GM23338 (cell line): Measurements from ENCODE around the gene RAD18. TPM values are rescaled to one million over a fixed set of nuclear protein-coding genes. Genes with fewer than 3 reads are reported as not detected.

Experiments used
- ATAC-seq: fragments of 200-7000 bp; cut with Tn5 transposase; 3 replicates; pipeline ENCODE4 v1.9.1; 2020
- DNase-seq: peaks from one replicate; pipeline ENCODE4 v3.0.0-alpha.2; 2015; ENCODE audit warnings: low spot score
- H2AFZ ChIP-seq: fragments of 200-600 bp; sonication (generic); 2 replicates; pipeline ENCODE4 v1.8.0; 2016; ENCODE audit warnings: antibody characterized with exemption, mild to moderate bottlenecking, moderate library complexity
- H3F3A ChIP-seq: fragments of 200-600 bp; sonication (generic); replicated peaks from 2 replicates; pipeline ENCODE4 v1.8.0; 2017; ENCODE audit warnings: antibody characterized with exemption, mixed run types, low read depth
- H3K27ac ChIP-seq: fragments of 200-600 bp; sonication (generic); 2 replicates; pipeline ENCODE4 v1.6.1; 2016; ENCODE audit warnings: low read depth
- H3K27me3 ChIP-seq: fragments of 200-600 bp; sonication (generic); 2 replicates; pipeline ENCODE4 v1.8.0; 2016; ENCODE audit warnings: mild to moderate bottlenecking, mixed run types, moderate library complexity; ENCODE audit not compliant: insufficient read depth
- H3K36me3 ChIP-seq: fragments of 200-600 bp; sonication (generic); 2 replicates; pipeline ENCODE4 v1.8.0; 2016; ENCODE audit warnings: mild to moderate bottlenecking; ENCODE audit not compliant: insufficient read depth
- H3K4me1 ChIP-seq: fragments of 200-600 bp; sonication (generic); 2 replicates; pipeline ENCODE4 v1.8.0; 2016; ENCODE audit warnings: mild to moderate bottlenecking, moderate library complexity; ENCODE audit not compliant: insufficient read depth
- H3K4me2 ChIP-seq: fragments of 200-600 bp; sonication (generic); 2 replicates; pipeline ENCODE4 v1.7.1; 2017; ENCODE audit warnings: mixed run types
- H3K4me3 ChIP-seq: fragments of 200-600 bp; sonication (generic); 2 replicates; pipeline ENCODE4 v1.6.1; 2016; ENCODE audit warnings: mixed run types
- H3K79me2 ChIP-seq: fragments of 200-600 bp; sonication (generic); replicated peaks from 2 replicates; pipeline ENCODE4 v1.8.0; 2017; ENCODE audit warnings: mild to moderate bottlenecking; ENCODE audit not compliant: insufficient read depth
- H3K9me2 ChIP-seq: fragments of 200-600 bp; sonication (generic); 2 replicates; pipeline ENCODE4 v1.8.0; 2017; ENCODE audit not compliant: insufficient read depth
- H4K20me1 ChIP-seq: fragments of 200-600 bp; sonication (generic); replicated peaks from 2 replicates; pipeline ENCODE4 v1.8.0; 2017; ENCODE audit warnings: mild to moderate bottlenecking; ENCODE audit not compliant: insufficient read depth
- H3K27ac Mint-ChIP-seq: 2 replicates; pipeline ENCODE4 v1.8.0; 2020; ENCODE audit warnings: inconsistent platforms, mild to moderate bottlenecking, moderate library complexity, mixed read lengths
- H3K27me3 Mint-ChIP-seq: 3 replicates; pipeline ENCODE4 v1.8.0; 2022; ENCODE audit warnings: low read depth, mild to moderate bottlenecking, moderate library complexity, mixed read lengths, inconsistent platforms; ENCODE audit not compliant: insufficient read depth, poor library complexity
- H3K36me3 Mint-ChIP-seq: 3 replicates; pipeline ENCODE4 v1.8.0; 2021; ENCODE audit warnings: low read depth, mild to moderate bottlenecking, inconsistent platforms, moderate library complexity, mixed read lengths
- H3K4me1 Mint-ChIP-seq: 3 replicates; pipeline ENCODE4 v1.8.0; 2020; ENCODE audit warnings: mild to moderate bottlenecking, inconsistent platforms, mixed read lengths
- H3K4me3 Mint-ChIP-seq: 3 replicates; pipeline ENCODE4 v1.8.0; 2021; ENCODE audit warnings: moderate library complexity, mild to moderate bottlenecking, inconsistent platforms, mixed read lengths
- H3K9me3 Mint-ChIP-seq: 3 replicates; pipeline ENCODE4 v1.8.0; 2020; ENCODE audit warnings: moderate library complexity, mild to moderate bottlenecking, inconsistent platforms, mixed read lengths
- CREB1 ChIP-seq: fragments of 250-450 bp; sonication (Bioruptor Pico); IDR thresholded peaks from 2 replicates; pipeline ENCODE4 v1.5.0; 2020; ENCODE audit warnings: low read depth, mild to moderate bottlenecking, moderate library complexity
- EZH2 ChIP-seq: fragments of 200-600 bp; sonication (generic); IDR thresholded peaks from one replicate; pipeline ENCODE4 v1.8.0; 2017; ENCODE audit warnings: antibody characterized with exemption, mild to moderate bottlenecking, low read depth; ENCODE audit not compliant: unreplicated experiment
- EZH2phosphoT487 ChIP-seq: fragments of 200-600 bp; sonication (generic); IDR thresholded peaks from one replicate; pipeline ENCODE4 v1.8.1; 2018; ENCODE audit warnings: antibody characterized with exemption; ENCODE audit not compliant: unreplicated experiment
- JUNB ChIP-seq: IDR thresholded peaks from one replicate; pipeline ENCODE4 v1.6.1; 2016; ENCODE audit warnings: antibody characterized with exemption; ENCODE audit not compliant: unreplicated experiment
- NANOG ChIP-seq: IDR thresholded peaks from 2 replicates; pipeline ENCODE4 v1.6.1; 2016; ENCODE audit warnings: antibody characterized with exemption, borderline replicate concordance
- POLR2AphosphoS5 ChIP-seq: IDR thresholded peaks from 2 replicates; pipeline ENCODE4 v1.6.1; 2016; ENCODE audit warnings: antibody characterized with exemption, low read depth
- STAT1 ChIP-seq: IDR thresholded peaks from one replicate; pipeline ENCODE4 v1.6.1; 2016; ENCODE audit warnings: antibody characterized with exemption; ENCODE audit not compliant: unreplicated experiment
- ZNF114 ChIP-seq: fragments of 250-450 bp; sonication (Bioruptor Pico); IDR thresholded peaks from 2 replicates; pipeline ENCODE4 v1.5.0; 2020; ENCODE audit warnings: mild to moderate bottlenecking, moderate library complexity
- ZNF331 ChIP-seq: fragments of 250-450 bp; sonication (Bioruptor Pico); IDR thresholded peaks from 2 replicates; pipeline ENCODE4 v1.5.0; 2020; ENCODE audit warnings: low read depth, mild to moderate bottlenecking, moderate library complexity
- polyA plus RNA-seq: library from polyadenylated mRNA; unstranded; fragments of >200 nt; fragmentation: Nextera tagmentation; extraction: Ambion mirVana; gene quantifications from 2 replicates; pipeline ENCODE4 v1.2.1, GENCODE V29; 2016
- total RNA-seq: library from RNA; depleted of rRNA; stranded (reverse); fragments of >200 nt; shearing (Covaris generic); gene quantifications from 2 replicates; pipeline ENCODE4 v1.2.3, GENCODE V29; 2014
- TF ChIP-seq, protein P1 (sequence below), 2 experiments: fragments of 200-600 bp in 1 of 2; sonication (generic) in 1 of 2; conservative IDR thresholded peaks; 2 replicates each; pipeline versions ENCODE4 v1.5.1 to v1.6.1; 2016 to 2017; ENCODE audit warnings: antibody characterized with exemption in 2 of 2, low read depth in 2 of 2, mild to moderate bottlenecking in 2 of 2, moderate library complexity in 1 of 2
- TF ChIP-seq, protein P2 (sequence below): IDR thresholded peaks from one replicate; pipeline ENCODE4 v1.6.1; 2018; ENCODE audit warnings: antibody characterized with exemption; ENCODE audit not compliant: unreplicated experiment
- TF ChIP-seq, protein P3 (sequence below): fragments of 250-450 bp; sonication (Bioruptor Pico); IDR thresholded peaks from 2 replicates; pipeline ENCODE4 v1.5.0; 2020; ENCODE audit warnings: mild to moderate bottlenecking, moderate library complexity
- TF ChIP-seq, protein P4 (sequence below): IDR thresholded peaks from 2 replicates; pipeline ENCODE4 v1.6.1; 2016; ENCODE audit warnings: antibody characterized with exemption

The RAD18 gene
- total and polyA plus RNA-seq, 2 experiments from 2014 or later, result 25.4 to 40.1 TPM

DNA sequence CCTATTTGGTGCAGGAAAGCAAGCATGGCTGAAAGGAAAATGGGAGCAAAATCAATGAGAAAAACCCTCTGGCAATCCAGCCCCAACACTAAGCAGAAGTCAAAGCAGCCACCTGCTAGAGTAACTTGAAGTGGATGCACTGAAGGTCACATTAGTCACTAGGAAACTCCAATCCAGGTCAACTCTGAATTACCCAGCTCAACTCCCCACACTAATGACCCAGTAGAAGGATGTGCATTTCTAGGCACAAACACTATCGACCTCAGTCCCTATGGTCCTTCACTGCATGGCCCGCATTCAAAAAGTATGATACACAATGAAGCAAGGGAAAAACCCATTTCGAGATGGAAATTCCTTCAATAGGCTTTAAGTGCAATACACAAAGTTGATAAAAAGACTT lies 80.6 kb downstream of the RAD18 start:
- TF ChIP-seq NANOG (no peak), ZNF114 (no peak), EZH2 (no peak), STAT1 (no peak), EZH2phosphoT487 (no peak), ZNF331 (no peak), CREB1 (CRISPR knock-in tag) (no peak), JUNB (no peak), POLR2AphosphoS5 (no peak)
- TF ChIP-seq, protein P1, sequence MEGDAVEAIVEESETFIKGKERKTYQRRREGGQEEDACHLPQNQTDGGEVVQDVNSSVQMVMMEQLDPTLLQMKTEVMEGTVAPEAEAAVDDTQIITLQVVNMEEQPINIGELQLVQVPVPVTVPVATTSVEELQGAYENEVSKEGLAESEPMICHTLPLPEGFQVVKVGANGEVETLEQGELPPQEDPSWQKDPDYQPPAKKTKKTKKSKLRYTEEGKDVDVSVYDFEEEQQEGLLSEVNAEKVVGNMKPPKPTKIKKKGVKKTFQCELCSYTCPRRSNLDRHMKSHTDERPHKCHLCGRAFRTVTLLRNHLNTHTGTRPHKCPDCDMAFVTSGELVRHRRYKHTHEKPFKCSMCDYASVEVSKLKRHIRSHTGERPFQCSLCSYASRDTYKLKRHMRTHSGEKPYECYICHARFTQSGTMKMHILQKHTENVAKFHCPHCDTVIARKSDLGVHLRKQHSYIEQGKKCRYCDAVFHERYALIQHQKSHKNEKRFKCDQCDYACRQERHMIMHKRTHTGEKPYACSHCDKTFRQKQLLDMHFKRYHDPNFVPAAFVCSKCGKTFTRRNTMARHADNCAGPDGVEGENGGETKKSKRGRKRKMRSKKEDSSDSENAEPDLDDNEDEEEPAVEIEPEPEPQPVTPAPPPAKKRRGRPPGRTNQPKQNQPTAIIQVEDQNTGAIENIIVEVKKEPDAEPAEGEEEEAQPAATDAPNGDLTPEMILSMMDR (conservative IDR thresholded peaks at IDR 0.05; ENCODE audit: low read depth in 2 of 2), result no peak
- TF ChIP-seq, protein P2, sequence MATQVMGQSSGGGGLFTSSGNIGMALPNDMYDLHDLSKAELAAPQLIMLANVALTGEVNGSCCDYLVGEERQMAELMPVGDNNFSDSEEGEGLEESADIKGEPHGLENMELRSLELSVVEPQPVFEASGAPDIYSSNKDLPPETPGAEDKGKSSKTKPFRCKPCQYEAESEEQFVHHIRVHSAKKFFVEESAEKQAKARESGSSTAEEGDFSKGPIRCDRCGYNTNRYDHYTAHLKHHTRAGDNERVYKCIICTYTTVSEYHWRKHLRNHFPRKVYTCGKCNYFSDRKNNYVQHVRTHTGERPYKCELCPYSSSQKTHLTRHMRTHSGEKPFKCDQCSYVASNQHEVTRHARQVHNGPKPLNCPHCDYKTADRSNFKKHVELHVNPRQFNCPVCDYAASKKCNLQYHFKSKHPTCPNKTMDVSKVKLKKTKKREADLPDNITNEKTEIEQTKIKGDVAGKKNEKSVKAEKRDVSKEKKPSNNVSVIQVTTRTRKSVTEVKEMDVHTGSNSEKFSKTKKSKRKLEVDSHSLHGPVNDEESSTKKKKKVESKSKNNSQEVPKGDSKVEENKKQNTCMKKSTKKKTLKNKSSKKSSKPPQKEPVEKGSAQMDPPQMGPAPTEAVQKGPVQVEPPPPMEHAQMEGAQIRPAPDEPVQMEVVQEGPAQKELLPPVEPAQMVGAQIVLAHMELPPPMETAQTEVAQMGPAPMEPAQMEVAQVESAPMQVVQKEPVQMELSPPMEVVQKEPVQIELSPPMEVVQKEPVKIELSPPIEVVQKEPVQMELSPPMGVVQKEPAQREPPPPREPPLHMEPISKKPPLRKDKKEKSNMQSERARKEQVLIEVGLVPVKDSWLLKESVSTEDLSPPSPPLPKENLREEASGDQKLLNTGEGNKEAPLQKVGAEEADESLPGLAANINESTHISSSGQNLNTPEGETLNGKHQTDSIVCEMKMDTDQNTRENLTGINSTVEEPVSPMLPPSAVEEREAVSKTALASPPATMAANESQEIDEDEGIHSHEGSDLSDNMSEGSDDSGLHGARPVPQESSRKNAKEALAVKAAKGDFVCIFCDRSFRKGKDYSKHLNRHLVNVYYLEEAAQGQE, result no peak
- TF ChIP-seq, protein P3, sequence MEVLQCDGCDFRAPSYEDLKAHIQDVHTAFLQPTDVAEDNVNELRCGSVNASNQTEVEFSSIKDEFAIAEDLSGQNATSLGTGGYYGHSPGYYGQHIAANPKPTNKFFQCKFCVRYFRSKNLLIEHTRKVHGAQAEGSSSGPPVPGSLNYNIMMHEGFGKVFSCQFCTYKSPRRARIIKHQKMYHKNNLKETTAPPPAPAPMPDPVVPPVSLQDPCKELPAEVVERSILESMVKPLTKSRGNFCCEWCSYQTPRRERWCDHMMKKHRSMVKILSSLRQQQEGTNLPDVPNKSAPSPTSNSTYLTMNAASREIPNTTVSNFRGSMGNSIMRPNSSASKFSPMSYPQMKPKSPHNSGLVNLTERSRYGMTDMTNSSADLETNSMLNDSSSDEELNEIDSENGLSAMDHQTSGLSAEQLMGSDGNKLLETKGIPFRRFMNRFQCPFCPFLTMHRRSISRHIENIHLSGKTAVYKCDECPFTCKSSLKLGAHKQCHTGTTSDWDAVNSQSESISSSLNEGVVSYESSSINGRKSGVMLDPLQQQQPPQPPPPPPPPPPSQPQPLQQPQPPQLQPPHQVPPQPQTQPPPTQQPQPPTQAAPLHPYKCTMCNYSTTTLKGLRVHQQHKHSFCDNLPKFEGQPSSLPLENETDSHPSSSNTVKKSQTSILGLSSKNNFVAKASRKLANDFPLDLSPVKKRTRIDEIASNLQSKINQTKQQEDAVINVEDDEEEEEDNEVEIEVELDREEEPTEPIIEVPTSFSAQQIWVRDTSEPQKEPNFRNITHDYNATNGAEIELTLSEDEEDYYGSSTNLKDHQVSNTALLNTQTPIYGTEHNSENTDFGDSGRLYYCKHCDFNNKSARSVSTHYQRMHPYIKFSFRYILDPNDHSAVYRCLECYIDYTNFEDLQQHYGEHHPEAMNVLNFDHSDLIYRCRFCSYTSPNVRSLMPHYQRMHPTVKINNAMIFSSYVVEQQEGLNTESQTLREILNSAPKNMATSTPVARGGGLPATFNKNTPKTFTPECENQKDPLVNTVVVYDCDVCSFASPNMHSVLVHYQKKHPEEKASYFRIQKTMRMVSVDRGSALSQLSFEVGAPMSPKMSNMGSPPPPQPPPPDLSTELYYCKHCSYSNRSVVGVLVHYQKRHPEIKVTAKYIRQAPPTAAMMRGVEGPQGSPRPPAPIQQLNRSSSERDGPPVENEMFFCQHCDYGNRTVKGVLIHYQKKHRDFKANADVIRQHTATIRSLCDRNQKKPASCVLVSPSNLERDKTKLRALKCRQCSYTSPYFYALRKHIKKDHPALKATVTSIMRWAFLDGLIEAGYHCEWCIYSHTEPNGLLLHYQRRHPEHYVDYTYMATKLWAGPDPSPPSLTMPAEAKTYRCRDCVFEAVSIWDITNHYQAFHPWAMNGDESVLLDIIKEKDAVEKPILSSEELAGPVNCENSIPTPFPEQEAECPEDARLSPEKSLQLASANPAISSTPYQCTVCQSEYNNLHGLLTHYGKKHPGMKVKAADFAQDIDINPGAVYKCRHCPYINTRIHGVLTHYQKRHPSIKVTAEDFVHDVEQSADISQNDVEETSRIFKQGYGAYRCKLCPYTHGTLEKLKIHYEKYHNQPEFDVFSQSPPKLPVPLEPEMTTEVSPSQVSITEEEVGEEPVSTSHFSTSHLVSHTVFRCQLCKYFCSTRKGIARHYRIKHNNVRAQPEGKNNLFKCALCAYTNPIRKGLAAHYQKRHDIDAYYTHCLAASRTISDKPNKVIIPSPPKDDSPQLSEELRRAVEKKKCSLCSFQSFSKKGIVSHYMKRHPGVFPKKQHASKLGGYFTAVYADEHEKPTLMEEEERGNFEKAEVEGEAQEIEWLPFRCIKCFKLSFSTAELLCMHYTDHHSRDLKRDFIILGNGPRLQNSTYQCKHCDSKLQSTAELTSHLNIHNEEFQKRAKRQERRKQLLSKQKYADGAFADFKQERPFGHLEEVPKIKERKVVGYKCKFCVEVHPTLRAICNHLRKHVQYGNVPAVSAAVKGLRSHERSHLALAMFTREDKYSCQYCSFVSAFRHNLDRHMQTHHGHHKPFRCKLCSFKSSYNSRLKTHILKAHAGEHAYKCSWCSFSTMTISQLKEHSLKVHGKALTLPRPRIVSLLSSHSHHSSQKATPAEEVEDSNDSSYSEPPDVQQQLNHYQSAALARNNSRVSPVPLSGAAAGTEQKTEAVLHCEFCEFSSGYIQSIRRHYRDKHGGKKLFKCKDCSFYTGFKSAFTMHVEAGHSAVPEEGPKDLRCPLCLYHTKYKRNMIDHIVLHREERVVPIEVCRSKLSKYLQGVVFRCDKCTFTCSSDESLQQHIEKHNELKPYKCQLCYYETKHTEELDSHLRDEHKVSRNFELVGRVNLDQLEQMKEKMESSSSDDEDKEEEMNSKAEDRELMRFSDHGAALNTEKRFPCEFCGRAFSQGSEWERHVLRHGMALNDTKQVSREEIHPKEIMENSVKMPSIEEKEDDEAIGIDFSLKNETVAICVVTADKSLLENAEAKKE, result no peak
- TF ChIP-seq, protein P4, sequence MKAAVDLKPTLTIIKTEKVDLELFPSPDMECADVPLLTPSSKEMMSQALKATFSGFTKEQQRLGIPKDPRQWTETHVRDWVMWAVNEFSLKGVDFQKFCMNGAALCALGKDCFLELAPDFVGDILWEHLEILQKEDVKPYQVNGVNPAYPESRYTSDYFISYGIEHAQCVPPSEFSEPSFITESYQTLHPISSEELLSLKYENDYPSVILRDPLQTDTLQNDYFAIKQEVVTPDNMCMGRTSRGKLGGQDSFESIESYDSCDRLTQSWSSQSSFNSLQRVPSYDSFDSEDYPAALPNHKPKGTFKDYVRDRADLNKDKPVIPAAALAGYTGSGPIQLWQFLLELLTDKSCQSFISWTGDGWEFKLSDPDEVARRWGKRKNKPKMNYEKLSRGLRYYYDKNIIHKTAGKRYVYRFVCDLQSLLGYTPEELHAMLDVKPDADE, result no peak
- Histone ChIP-seq H3K4me1 (0 out of 2 replicates have a peak, but pooled peaks cover 17% of the 10 kb centered on the region), H3K4me3 (no peak overlapping the region), H3K27me3 (no peaks in the 10 kb centered on the region), H3K9me2 (no peaks in the 10 kb centered on the region), H4K20me1 (peaks cover 6% of the 10 kb centered on the region; the same call in 1 of the 2 replicates), H3K79me2 (no peaks in the 10 kb centered on the region), H3F3A (no peaks in the 10 kb centered on the region), H3K27ac (peak overlapping the region; percentile 80; the same call in 1 of the 2 replicates), H3K4me2 (no peak overlapping the region), H3K36me3 (no peaks in the 10 kb centered on the region), H2AFZ (no peak overlapping the region)
- Mint-ChIP-seq H3K27ac (peak overlapping the region; percentile 92; the same call in 1 of the 2 replicates), H3K27me3 (no peaks in the 10 kb centered on the region), H3K4me3 (no peak overlapping the region), H3K9me3 (no peaks in the 10 kb centered on the region; the same call in 2 of the 3 replicates), H3K4me1 (peaks cover 13% of the 10 kb centered on the region), H3K36me3 (peaks cover 32% of the 10 kb centered on the region)
- DNase-seq, result no peak
- no peak for ATAC-seq
